Panc1 (cell line): ENCODE results near the gene GAB1.

Experiments used
- CTCF ChIP-seq: fragments of 450-650 bp; IDR thresholded peaks from 2 replicates; pipeline ENCODE4 v1.5.1; 2017; ENCODE audit warnings: mild to moderate bottlenecking
- POLR2AphosphoS5 ChIP-seq: IDR thresholded peaks from 2 replicates; pipeline ENCODE4 v1.6.1; 2012; ENCODE audit warnings: mild to moderate bottlenecking, low read depth, low read length, moderate library complexity
- REST ChIP-seq, 2 experiments: IDR thresholded peaks; 2 replicates each; pipeline ENCODE4 v1.6.1; 2011 to 2012; ENCODE audit warnings: low read depth in 2 of 2, control low read depth in 1 of 2, low read length in 1 of 2, mild to moderate bottlenecking in 1 of 2, moderate library complexity in 1 of 2; ENCODE audit not compliant: insufficient read depth in 1 of 2
- SIN3A ChIP-seq: IDR thresholded peaks from 2 replicates; pipeline ENCODE4 v1.6.1; 2012; ENCODE audit warnings: low read depth, mild to moderate bottlenecking, low read length, moderate library complexity, borderline replicate concordance; ENCODE audit not compliant: insufficient read depth
- TCF7L2 ChIP-seq: IDR thresholded peaks from 2 replicates; pipeline ENCODE4 v1.6.1; 2011; ENCODE audit warnings: mild to moderate bottlenecking, low read depth, low read length, inconsistent platforms

DNA sequence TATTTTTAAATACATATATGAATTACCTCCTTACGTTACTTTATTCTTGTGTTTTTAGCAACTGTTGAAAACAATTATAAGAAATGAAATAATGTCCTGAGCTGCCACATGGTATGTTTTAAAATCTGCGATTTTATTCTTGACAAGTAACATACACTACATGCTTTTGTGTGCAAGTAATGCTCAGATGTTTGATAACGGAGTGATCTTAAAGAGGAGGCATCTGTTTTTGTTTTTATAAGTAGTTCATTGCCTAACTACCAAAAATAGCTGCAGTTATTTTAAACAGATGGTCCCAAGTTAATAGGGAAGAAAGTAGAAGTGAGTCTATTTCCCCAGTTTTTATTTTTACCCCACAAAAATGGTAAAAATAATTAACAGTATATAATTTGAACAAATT, 55.2 kb downstream of the GAB1 start:
- no peak for TF ChIP-seq CTCF
- TF ChIP-seq REST (IDR thresholded peaks at IDR 0.05; ENCODE audit: insufficient read depth in 1 of 2, low read depth in 2 of 2, low read length in 1 of 2), result no peak
- TF ChIP-seq POLR2AphosphoS5, result no peak
- TF ChIP-seq SIN3A, result no peak
- no peak for TF ChIP-seq TCF7L2
